PC-9 (cell line): ENCODE measurements around the gene ITGA6. TPM values are rescaled to one million over a fixed set of nuclear protein-coding genes. Genes with fewer than 3 reads are reported as not detected.

ENCODE experiments used
- BruUV-seq: library from RNA; stranded (reverse); fragments of 400-500 nt; replicated peaks from 2 replicates; lab custom pipeline; 2021; lab: Mats Ljungman, UMichigan
- CTCF ChIA-PET: fragments of 300-600 bp; sonication (Branson Sonifier 250); formaldehyde crosslinking; loops from one replicate; lab custom pipeline; 2022; ENCODE audit warnings: antibody characterized with exemption; lab: Charles Lee
- POLR2A ChIA-PET: fragments of 300-600 bp; sonication (Branson Sonifier 250); formaldehyde crosslinking; loops from one replicate; lab custom pipeline; 2022; ENCODE audit warnings: antibody characterized with exemption; ENCODE audit not compliant: unreplicated experiment; lab: Charles Lee
- DNase-seq, 2 experiments: peaks; one replicate each; pipeline versions ENCODE4 v3.0.0 to v3.0.0-alpha.2; 2015 to 2022; ENCODE audit warnings: mixed read lengths in 1 of 2
- H2AFZ ChIP-seq: fragments of 200-600 bp; sonication (generic); 2 replicates; pipeline ENCODE4 v1.8.1; 2017; ENCODE audit warnings: antibody characterized with exemption
- H3F3A ChIP-seq: fragments of 200-600 bp; sonication (generic); 2 replicates; pipeline ENCODE4 v1.8.1; 2017; ENCODE audit warnings: antibody characterized with exemption, mild to moderate bottlenecking, low read depth; ENCODE audit not compliant: insufficient read depth
- H3K27ac ChIP-seq: fragments of 200-600 bp; sonication (generic); 2 replicates; pipeline ENCODE4 v1.6.1; 2016; ENCODE audit warnings: mixed run types
- H3K27me3 ChIP-seq: fragments of 200-600 bp; sonication (generic); 2 replicates; pipeline ENCODE4 v1.6.1; 2016; ENCODE audit warnings: low read depth, mixed run types; ENCODE audit not compliant: insufficient read depth
- H3K36me3 ChIP-seq: fragments of 200-600 bp; sonication (generic); 2 replicates; pipeline ENCODE4 v1.6.1; 2016; ENCODE audit warnings: low read depth, mixed run types
- H3K4me1 ChIP-seq: fragments of 200-600 bp; sonication (generic); replicated peaks from 2 replicates; pipeline ENCODE4 v1.6.1; 2016; ENCODE audit warnings: mixed run types; ENCODE audit not compliant: insufficient read depth
- H3K4me2 ChIP-seq: fragments of 200-600 bp; sonication (generic); 2 replicates; pipeline ENCODE4 v1.6.1; 2017; ENCODE audit warnings: mixed run types
- H3K4me3 ChIP-seq: fragments of 200-600 bp; sonication (generic); 2 replicates; pipeline ENCODE4 v1.6.1; 2016; ENCODE audit warnings: mixed run types
- H3K79me2 ChIP-seq: fragments of 200-600 bp; sonication (generic); 2 replicates; pipeline ENCODE4 v1.6.1; 2017; ENCODE audit warnings: low read depth, mixed run types
- H3K9me2 ChIP-seq: fragments of 200-600 bp; sonication (generic); 2 replicates; pipeline ENCODE4 v1.8.1; 2017; ENCODE audit warnings: mild to moderate bottlenecking; ENCODE audit not compliant: insufficient read depth
- H3K9me3 ChIP-seq: fragments of 200-600 bp; sonication (generic); 2 replicates; pipeline ENCODE4 v1.8.1; 2016; ENCODE audit warnings: low read depth; ENCODE audit not compliant: insufficient read depth
- H4K20me1 ChIP-seq: fragments of 200-600 bp; sonication (generic); 2 replicates; pipeline ENCODE4 v1.8.1; 2017; ENCODE audit not compliant: insufficient read depth
- CTCF ChIP-seq: fragments of 200-600 bp; sonication (generic); conservative IDR thresholded peaks from 2 replicates; pipeline ENCODE4 v1.6.1; 2017; ENCODE audit warnings: mixed run types, antibody characterized with exemption, mild to moderate bottlenecking, moderate library complexity
- EZH2 ChIP-seq: fragments of 200-600 bp; sonication (generic); IDR thresholded peaks from 2 replicates; pipeline ENCODE4 v1.8.0; 2017; ENCODE audit warnings: antibody characterized with exemption, low read depth
- intact Hi-C: fragments of 100-400 bp; cut with micrococcal nuclease; formaldehyde crosslinking; loops from one replicate; pipeline ENCODE4 v1.10.0; 2022; ENCODE audit not compliant: unreplicated experiment
- total RNA-seq: library from RNA; stranded (reverse); gene quantifications from 2 replicates; pipeline ENCODE4 v1.2.3, GENCODE V29; 2021

ITGA6 gene
- total RNA-seq, 1 experiment from 2014 or later: 213 TPM

- H2AFZ ChIP-seq: no peak overlapping the region
- intact Hi-C loops: loop anchor here (1.0 to 10.0 kb wide), 16 partner anchors 22 to 1377 kb away; partner anchors contain the start of genes HAT1, ITGA6 and METAP1D
- peak; percentile 56 to 95 for DNase-seq
- peaks cover 66% of the 10 kb centered on the region for H3K79me2 ChIP-seq
- peaks cover 60% of the 10 kb centered on the region for H3K4me1 ChIP-seq
- H3K9me2 ChIP-seq: no peaks in the 10 kb centered on the region
- H3F3A ChIP-seq: peaks cover 56% of the 10 kb centered on the region
- H4K20me1 ChIP-seq: no peaks in the 10 kb centered on the region
- ChIA-PET POLR2A (interaction anchor here (0.5 to 0.8 kb wide), 9 partner anchors 9 to 337 kb away, joined by 3 to 24 read pairs (median 6); no protein-coding TSS in a partner anchor), CTCF (interaction anchor here (0.5 to 5.7 kb wide), 15 partner anchors 9 to 1377 kb away, joined by 3 to 88 read pairs (median 5); partner anchors contain the start of gene ITGA6)
- peaks cover 19% of the 10 kb centered on the region for H3K36me3 ChIP-seq
- TF ChIP-seq EZH2 (no peak), CTCF (no peak)
- no peak overlapping the region for H3K4me3 ChIP-seq
- H3K9me3 ChIP-seq: no peaks in the 10 kb centered on the region
- H3K4me2 ChIP-seq: peak overlapping the region; percentile 35
- peak overlapping the region; percentile 61 for H3K27ac ChIP-seq
- no peaks in the 10 kb centered on the region for H3K27me3 ChIP-seq
- BruUV-seq: no TSS peak
These were observed 37.2 kb downstream of the ITGA6 start for GRCh38 chr2:172464400-172465129.

GRCh38 chr2:172465417-172466334 lies 38.3 kb downstream of the ITGA6 start:
- H3K4me2 ChIP-seq: peak overlapping the region; percentile 35
- peak; percentile 78 to 91 for DNase-seq
- H4K20me1 ChIP-seq: no peaks in the 10 kb centered on the region
- H3K9me2 ChIP-seq: no peaks in the 10 kb centered on the region
- H2AFZ ChIP-seq: no peak overlapping the region
- ChIA-PET CTCF (interaction anchor here (0.6 to 2.3 kb wide), 6 partner anchors 10 to 1378 kb away, joined by 3 to 11 read pairs (median 4); no protein-coding TSS in a partner anchor), POLR2A (no interaction called here)
- TF ChIP-seq EZH2: no peak
- TF ChIP-seq CTCF: peak; percentile 100
- peak overlapping the region; percentile 61 for H3K27ac ChIP-seq
- no peak overlapping the region for H3K4me3 ChIP-seq
- H3K79me2 ChIP-seq: peaks cover 55% of the 10 kb centered on the region
- no TSS peak for BruUV-seq
- H3K9me3 ChIP-seq: no peaks in the 10 kb centered on the region
- H3K27me3 ChIP-seq: no peaks in the 10 kb centered on the region
- intact Hi-C loops: loop anchor here (1.0 to 10.0 kb wide), 15 partner anchors 38 to 1378 kb away; partner anchors contain the start of genes HAT1, ITGA6 and METAP1D
- H3F3A ChIP-seq: peaks cover 47% of the 10 kb centered on the region
- peaks cover 49% of the 10 kb centered on the region for H3K4me1 ChIP-seq
- H3K36me3 ChIP-seq: peaks cover 28% of the 10 kb centered on the region

GRCh38 chr2:172467382-172467781 lies 40.0 kb downstream of the ITGA6 start:
- H4K20me1 ChIP-seq: no peaks in the 10 kb centered on the region
- TF ChIP-seq EZH2 (no peak), CTCF (peak; percentile 41; the same call in 1 of the 2 replicates)
- ChIA-PET CTCF (interaction anchor here (0.6 to 1.6 kb wide), 3 partner anchors 113 to 379 kb away, joined by 3 to 4 read pairs (median 3); no protein-coding TSS in a partner anchor), POLR2A (no interaction called here)
- H3K27ac ChIP-seq: no peak overlapping the region
- no peak overlapping the region for H3K4me3 ChIP-seq
- no peak for DNase-seq
- BruUV-seq: no TSS peak
- H2AFZ ChIP-seq: no peak overlapping the region
- peaks cover 31% of the 10 kb centered on the region for H3F3A ChIP-seq
- H3K79me2 ChIP-seq: peaks cover 38% of the 10 kb centered on the region
- no peaks in the 10 kb centered on the region for H3K9me3 ChIP-seq
- no peaks in the 10 kb centered on the region for H3K27me3 ChIP-seq
- intact Hi-C loops: loop anchor here (10.0 kb wide), 2 partner anchors 503 to 893 kb away; no protein-coding TSS in a partner anchor
- peaks cover 38% of the 10 kb centered on the region for H3K36me3 ChIP-seq
- H3K4me1 ChIP-seq: peaks cover 32% of the 10 kb centered on the region
- H3K9me2 ChIP-seq: no peaks in the 10 kb centered on the region
- no peak overlapping the region for H3K4me2 ChIP-seq
